Measurements from ENCODE around the gene DAB1.

DAB1 gene

GRCh38 chr1:57265104-57265503 lies 158.8 kb downstream of the DAB1 start:
- H3K27ac ChIP-seq (ENCODE audit: low read depth, low read length): no peak overlapping the region
- H2AFZ ChIP-seq (ENCODE audit: low read depth, low read length, severe bottlenecking): no peak overlapping the region
- H3K9me2 ChIP-seq (replicated peaks; ENCODE audit: insufficient read depth, low read length): no peaks in the 10 kb centered on the region
- no peaks in the 10 kb centered on the region for H3K27me3 ChIP-seq (ENCODE audit: low read length)
- H3K9me3 ChIP-seq (ENCODE audit: insufficient read depth, low read length): no peaks in the 10 kb centered on the region
- H3F3A ChIP-seq (ENCODE audit: insufficient read depth): no peaks in the 10 kb centered on the region
- H4K20me1 ChIP-seq (ENCODE audit: low read depth, low read length): no peaks in the 10 kb centered on the region
- no peak overlapping the region for H3K4me3 ChIP-seq (ENCODE audit: insufficient read depth, low read length, poor library complexity, severe bottlenecking)
- H3K9ac ChIP-seq (ENCODE audit: low read length): no peak overlapping the region
- no peak overlapping the region for H3K4me2 ChIP-seq (ENCODE audit: low read depth, low read length, poor library complexity, severe bottlenecking)
- H3K36me3 ChIP-seq (ENCODE audit: low read length): no peaks in the 10 kb centered on the region
- TF ChIP-seq EZH2phosphoT487 (conservative IDR thresholded peaks at IDR 0.05; ENCODE audit: low read length) (no peak), CTCF (IDR thresholded peaks at IDR 0.05; ENCODE audit: insufficient read depth, low read length, poor library complexity, severe bottlenecking) (no peak)
- H3K79me2 ChIP-seq (ENCODE audit: insufficient read depth, low read length): no peaks in the 10 kb centered on the region

- H3K27me3 ChIP-seq (ENCODE audit: low read length): no peaks in the 10 kb centered on the region
- H3K36me3 ChIP-seq (ENCODE audit: low read length): no peaks in the 10 kb centered on the region
- H4K20me1 ChIP-seq (ENCODE audit: low read depth, low read length): no peaks in the 10 kb centered on the region
- H3K4me2 ChIP-seq (ENCODE audit: low read depth, low read length, poor library complexity, severe bottlenecking): no peak overlapping the region
- no peak overlapping the region for H3K4me3 ChIP-seq (ENCODE audit: insufficient read depth, low read length, poor library complexity, severe bottlenecking)
- H3K9ac ChIP-seq (ENCODE audit: low read length): no peak overlapping the region
- no peaks in the 10 kb centered on the region for H3K9me3 ChIP-seq (ENCODE audit: insufficient read depth, low read length)
- no peaks in the 10 kb centered on the region for H3K9me2 ChIP-seq (replicated peaks; ENCODE audit: insufficient read depth, low read length)
- no peak for TF ChIP-seq EZH2phosphoT487 (conservative IDR thresholded peaks at IDR 0.05; ENCODE audit: low read length)
- TF ChIP-seq CTCF (IDR thresholded peaks at IDR 0.05; ENCODE audit: insufficient read depth, low read length, poor library complexity, severe bottlenecking): no peak
- H3K79me2 ChIP-seq (ENCODE audit: insufficient read depth, low read length): no peaks in the 10 kb centered on the region
- H3F3A ChIP-seq (ENCODE audit: insufficient read depth): no peaks in the 10 kb centered on the region
- H2AFZ ChIP-seq (ENCODE audit: low read depth, low read length, severe bottlenecking): no peak overlapping the region
- no peak overlapping the region for H3K27ac ChIP-seq (ENCODE audit: low read depth, low read length)
These were observed 161.4 kb downstream of the DAB1 start for GRCh38 chr1:57262472-57262871.

- Histone ChIP-seq H3K27ac (ENCODE audit: low read depth, low read length) (no peak overlapping the region), H2AFZ (ENCODE audit: low read depth, low read length, severe bottlenecking) (no peak overlapping the region), H3K9me2 (replicated peaks; ENCODE audit: insufficient read depth, low read length) (no peaks in the 10 kb centered on the region), H3F3A (ENCODE audit: insufficient read depth) (no peaks in the 10 kb centered on the region), H3K4me3 (ENCODE audit: insufficient read depth, low read length, poor library complexity, severe bottlenecking) (no peak overlapping the region), H3K79me2 (ENCODE audit: insufficient read depth, low read length) (no peaks in the 10 kb centered on the region), H3K36me3 (ENCODE audit: low read length) (no peaks in the 10 kb centered on the region), H4K20me1 (ENCODE audit: low read depth, low read length) (no peaks in the 10 kb centered on the region), H3K9ac (ENCODE audit: low read length) (no peak overlapping the region), H3K9me3 (ENCODE audit: insufficient read depth, low read length) (no peaks in the 10 kb centered on the region), H3K4me2 (ENCODE audit: low read depth, low read length, poor library complexity, severe bottlenecking) (no peak overlapping the region), H3K27me3 (ENCODE audit: low read length) (no peaks in the 10 kb centered on the region)
- no peak for TF ChIP-seq EZH2phosphoT487 (conservative IDR thresholded peaks at IDR 0.05; ENCODE audit: low read length)
- TF ChIP-seq CTCF (IDR thresholded peaks at IDR 0.05; ENCODE audit: insufficient read depth, low read length, poor library complexity, severe bottlenecking): no peak
These were observed 165.1 kb downstream of the DAB1 start for GRCh38 chr1:57258557-57259325.
